ENCODE measurements around the gene THBD. TPM values are rescaled to one million over a fixed set of nuclear protein-coding genes. Genes with fewer than 3 reads are reported as not detected.
"Not testable (repeated sequence)": the region's sequence is repeated elsewhere in the genome, so short reads cannot be mapped to it uniquely, and the experiment has no call there.

The THBD gene
- total RNA-seq, 1 donor = 0.36 TPM

GRCh38 chr20:23027721-23028120 is 21.8 kb downstream of the THBD start:
- no peaks in the 10 kb centered on the region for H3K4me1 ChIP-seq (ENCODE audit: insufficient read depth, low read length)
- no peaks in the 10 kb centered on the region for H3K9me3 ChIP-seq (ENCODE audit: low read depth, low read length)
- TF ChIP-seq CTCF (IDR thresholded peaks at IDR 0.05; ENCODE audit: extremely low read depth, low read depth, low read length) = no peak
- no peak overlapping the region for H3K4me3 ChIP-seq (ENCODE audit: insufficient read depth, low read length)
- H3K79me2 ChIP-seq (ENCODE audit: insufficient read depth, low read length) = no peaks in the 10 kb centered on the region
- no peaks in the 10 kb centered on the region for H4K20me1 ChIP-seq (ENCODE audit: insufficient read depth, low read length)
- H3K27ac ChIP-seq (ENCODE audit: low read depth, low read length) = no peak overlapping the region
- H3K27me3 ChIP-seq (ENCODE audit: insufficient read depth, low read length) = peaks cover 11% of the 10 kb centered on the region
- H2AFZ ChIP-seq (ENCODE audit: low read length) = no peak overlapping the region
- H3K36me3 ChIP-seq (ENCODE audit: insufficient read depth, low read length) = no peaks in the 10 kb centered on the region
- no peak overlapping the region for H3K4me2 ChIP-seq (ENCODE audit: insufficient read depth, low read length)
- no peak for DNase-seq (ENCODE audit: insufficient read length, low spot score, missing footprints)

GRCh38 chr20:23025503-23025902 is 24.0 kb downstream of the THBD start:
- DNase-seq (ENCODE audit: insufficient read length, low spot score, missing footprints); H3K36me3 ChIP-seq (ENCODE audit: insufficient read depth, low read length); H3K4me2 ChIP-seq (ENCODE audit: insufficient read depth, low read length); H3K4me1 ChIP-seq (ENCODE audit: insufficient read depth, low read length); H2AFZ ChIP-seq (ENCODE audit: low read length); H3K27me3 ChIP-seq (ENCODE audit: insufficient read depth, low read length); H3K27ac ChIP-seq (ENCODE audit: low read depth, low read length); H3K4me3 ChIP-seq (ENCODE audit: insufficient read depth, low read length); H3K9me3 ChIP-seq (ENCODE audit: low read depth, low read length); H3K79me2 ChIP-seq (ENCODE audit: insufficient read depth, low read length); H4K20me1 ChIP-seq (ENCODE audit: insufficient read depth, low read length): not testable (repeated sequence)

- H3K27ac ChIP-seq (ENCODE audit: low read depth, low read length) = no peak overlapping the region
- no peak for TF ChIP-seq CTCF (IDR thresholded peaks at IDR 0.05; ENCODE audit: extremely low read depth, low read depth, low read length)
- no peak for DNase-seq (ENCODE audit: insufficient read length, low spot score, missing footprints)
- no peaks in the 10 kb centered on the region for H4K20me1 ChIP-seq (ENCODE audit: insufficient read depth, low read length)
- H3K4me2 ChIP-seq (ENCODE audit: insufficient read depth, low read length) = no peak overlapping the region
- no peaks in the 10 kb centered on the region for H3K4me1 ChIP-seq (ENCODE audit: insufficient read depth, low read length)
- no peaks in the 10 kb centered on the region for H3K27me3 ChIP-seq (ENCODE audit: insufficient read depth, low read length)
- no peak overlapping the region for H2AFZ ChIP-seq (ENCODE audit: low read length)
- no peaks in the 10 kb centered on the region for H3K9me3 ChIP-seq (ENCODE audit: low read depth, low read length)
- no peak overlapping the region for H3K4me3 ChIP-seq (ENCODE audit: insufficient read depth, low read length)
- H3K79me2 ChIP-seq (ENCODE audit: insufficient read depth, low read length) = no peaks in the 10 kb centered on the region
- no peaks in the 10 kb centered on the region for H3K36me3 ChIP-seq (ENCODE audit: insufficient read depth, low read length)
Measured at GRCh38 chr20:23024701-23025100, 24.8 kb downstream of the THBD start.

- no peak overlapping the region for H3K4me3 ChIP-seq (ENCODE audit: insufficient read depth, low read length)
- no peaks in the 10 kb centered on the region for H4K20me1 ChIP-seq (ENCODE audit: insufficient read depth, low read length)
- no peaks in the 10 kb centered on the region for H3K27me3 ChIP-seq (ENCODE audit: insufficient read depth, low read length)
- no peak overlapping the region for H3K27ac ChIP-seq (ENCODE audit: low read depth, low read length)
- H2AFZ ChIP-seq (ENCODE audit: low read length) = no peak overlapping the region
- H3K4me1 ChIP-seq (ENCODE audit: insufficient read depth, low read length) = no peaks in the 10 kb centered on the region
- no peak for TF ChIP-seq CTCF (IDR thresholded peaks at IDR 0.05; ENCODE audit: extremely low read depth, low read depth, low read length)
- no peaks in the 10 kb centered on the region for H3K36me3 ChIP-seq (ENCODE audit: insufficient read depth, low read length)
- no peak for DNase-seq (ENCODE audit: insufficient read length, low spot score, missing footprints)
- no peaks in the 10 kb centered on the region for H3K79me2 ChIP-seq (ENCODE audit: insufficient read depth, low read length)
- H3K9me3 ChIP-seq (ENCODE audit: low read depth, low read length) = no peaks in the 10 kb centered on the region
- H3K4me2 ChIP-seq (ENCODE audit: insufficient read depth, low read length) = no peak overlapping the region
Measured at GRCh38 chr20:23023621-23024177, 25.8 kb downstream of the THBD start.
